GM23338 (cell line): ENCODE results near the gene PTPN9.

Experiments
- CREB1 ChIP-seq: fragments of 250-450 bp; sonication (Bioruptor Pico); IDR thresholded peaks from 2 replicates; pipeline ENCODE4 v1.5.0; 2020; ENCODE audit warnings: low read depth, mild to moderate bottlenecking, moderate library complexity
- CTCF ChIP-seq, 2 experiments: fragments of 200-600 bp in 1 of 2; sonication (generic) in 1 of 2; conservative IDR thresholded peaks; 2 replicates each; pipeline versions ENCODE4 v1.5.1 to v1.6.1; 2016 to 2017; ENCODE audit warnings: antibody characterized with exemption in 2 of 2, low read depth in 2 of 2, mild to moderate bottlenecking in 2 of 2, moderate library complexity in 1 of 2
- EZH2 ChIP-seq: fragments of 200-600 bp; sonication (generic); IDR thresholded peaks from one replicate; pipeline ENCODE4 v1.8.0; 2017; ENCODE audit warnings: antibody characterized with exemption, mild to moderate bottlenecking, low read depth; ENCODE audit not compliant: unreplicated experiment

- TF ChIP-seq EZH2 (no peak), CTCF (conservative IDR thresholded peaks at IDR 0.05; ENCODE audit: low read depth in 2 of 2) (no peak), CREB1 (CRISPR knock-in tag) (no peak)
Measured at GRCh38 chr15:75420698-75421097, 158.4 kb downstream of the PTPN9 start.
